Liver (tissue), 2 donors: Measurements from ENCODE around the gene TLX3.

Experiments used
- YY1 ChIP-seq: IDR thresholded peaks from 2 replicates; pipeline ENCODE4 v1.6.1; 2016; ENCODE audit warnings: antibody characterized with exemption, mild to moderate bottlenecking
- TF ChIP-seq, protein P1 (sequence below): fragments of 150-350 bp; IDR thresholded peaks from 2 replicates; pipeline ENCODE4 v1.5.1; 2017; ENCODE audit warnings: improper control_type of control experiment, low read depth, low read length; ENCODE audit not compliant: missing input control
- TF ChIP-seq, protein P2 (sequence below): IDR thresholded peaks from 2 replicates; pipeline ENCODE4 v1.6.1; 2016; ENCODE audit warnings: antibody characterized with exemption, mild to moderate bottlenecking
- donor health status: healthy.

DNA sequence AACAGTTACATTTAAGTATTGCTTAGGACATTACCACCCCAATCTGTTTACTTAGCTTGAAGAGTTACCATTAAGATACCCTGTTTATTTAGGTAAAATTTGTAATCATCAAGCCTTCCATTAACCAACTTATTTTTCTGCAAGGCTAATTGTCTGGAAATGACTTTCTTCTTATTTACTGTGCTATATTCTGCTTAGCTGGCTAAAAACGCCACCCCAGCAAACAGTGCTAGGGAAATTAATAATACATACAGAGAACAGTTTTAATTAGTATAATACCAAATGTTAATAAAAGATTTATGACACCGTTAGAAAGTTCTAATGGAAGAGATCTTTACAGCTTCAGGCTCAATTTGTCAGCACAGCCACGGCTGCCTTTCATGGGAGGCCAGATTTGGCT lies 14.0 kb downstream of the TLX3 start:
- TF ChIP-seq, protein P1, sequence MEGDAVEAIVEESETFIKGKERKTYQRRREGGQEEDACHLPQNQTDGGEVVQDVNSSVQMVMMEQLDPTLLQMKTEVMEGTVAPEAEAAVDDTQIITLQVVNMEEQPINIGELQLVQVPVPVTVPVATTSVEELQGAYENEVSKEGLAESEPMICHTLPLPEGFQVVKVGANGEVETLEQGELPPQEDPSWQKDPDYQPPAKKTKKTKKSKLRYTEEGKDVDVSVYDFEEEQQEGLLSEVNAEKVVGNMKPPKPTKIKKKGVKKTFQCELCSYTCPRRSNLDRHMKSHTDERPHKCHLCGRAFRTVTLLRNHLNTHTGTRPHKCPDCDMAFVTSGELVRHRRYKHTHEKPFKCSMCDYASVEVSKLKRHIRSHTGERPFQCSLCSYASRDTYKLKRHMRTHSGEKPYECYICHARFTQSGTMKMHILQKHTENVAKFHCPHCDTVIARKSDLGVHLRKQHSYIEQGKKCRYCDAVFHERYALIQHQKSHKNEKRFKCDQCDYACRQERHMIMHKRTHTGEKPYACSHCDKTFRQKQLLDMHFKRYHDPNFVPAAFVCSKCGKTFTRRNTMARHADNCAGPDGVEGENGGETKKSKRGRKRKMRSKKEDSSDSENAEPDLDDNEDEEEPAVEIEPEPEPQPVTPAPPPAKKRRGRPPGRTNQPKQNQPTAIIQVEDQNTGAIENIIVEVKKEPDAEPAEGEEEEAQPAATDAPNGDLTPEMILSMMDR = no peak
- TF ChIP-seq YY1 = no peak
- TF ChIP-seq, protein P2, sequence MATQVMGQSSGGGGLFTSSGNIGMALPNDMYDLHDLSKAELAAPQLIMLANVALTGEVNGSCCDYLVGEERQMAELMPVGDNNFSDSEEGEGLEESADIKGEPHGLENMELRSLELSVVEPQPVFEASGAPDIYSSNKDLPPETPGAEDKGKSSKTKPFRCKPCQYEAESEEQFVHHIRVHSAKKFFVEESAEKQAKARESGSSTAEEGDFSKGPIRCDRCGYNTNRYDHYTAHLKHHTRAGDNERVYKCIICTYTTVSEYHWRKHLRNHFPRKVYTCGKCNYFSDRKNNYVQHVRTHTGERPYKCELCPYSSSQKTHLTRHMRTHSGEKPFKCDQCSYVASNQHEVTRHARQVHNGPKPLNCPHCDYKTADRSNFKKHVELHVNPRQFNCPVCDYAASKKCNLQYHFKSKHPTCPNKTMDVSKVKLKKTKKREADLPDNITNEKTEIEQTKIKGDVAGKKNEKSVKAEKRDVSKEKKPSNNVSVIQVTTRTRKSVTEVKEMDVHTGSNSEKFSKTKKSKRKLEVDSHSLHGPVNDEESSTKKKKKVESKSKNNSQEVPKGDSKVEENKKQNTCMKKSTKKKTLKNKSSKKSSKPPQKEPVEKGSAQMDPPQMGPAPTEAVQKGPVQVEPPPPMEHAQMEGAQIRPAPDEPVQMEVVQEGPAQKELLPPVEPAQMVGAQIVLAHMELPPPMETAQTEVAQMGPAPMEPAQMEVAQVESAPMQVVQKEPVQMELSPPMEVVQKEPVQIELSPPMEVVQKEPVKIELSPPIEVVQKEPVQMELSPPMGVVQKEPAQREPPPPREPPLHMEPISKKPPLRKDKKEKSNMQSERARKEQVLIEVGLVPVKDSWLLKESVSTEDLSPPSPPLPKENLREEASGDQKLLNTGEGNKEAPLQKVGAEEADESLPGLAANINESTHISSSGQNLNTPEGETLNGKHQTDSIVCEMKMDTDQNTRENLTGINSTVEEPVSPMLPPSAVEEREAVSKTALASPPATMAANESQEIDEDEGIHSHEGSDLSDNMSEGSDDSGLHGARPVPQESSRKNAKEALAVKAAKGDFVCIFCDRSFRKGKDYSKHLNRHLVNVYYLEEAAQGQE = no peak
